Measurements from ENCODE around the gene SEC61A2.
"Not testable (repeated sequence)": the region's sequence is repeated elsewhere in the genome, so short reads cannot be mapped to it uniquely, and the experiment has no call there.

The SEC61A2 gene

GRCh38 chr10:12160664-12161063 lies 31.2 kb downstream of the SEC61A2 start:
- DNase-seq (ENCODE audit: low read depth): no peak

- no peak for DNase-seq (ENCODE audit: low read depth)
Observed at GRCh38 chr10:12162927-12163326, 33.5 kb downstream of the SEC61A2 start.

GRCh38 chr10:12164085-12164484 lies 34.6 kb downstream of the SEC61A2 start:
- no peak for DNase-seq (ENCODE audit: low read depth)

GRCh38 chr10:12165036-12165435 lies 35.6 kb downstream of the SEC61A2 start:
- DNase-seq (ENCODE audit: low read depth): no peak

- no peak for DNase-seq (ENCODE audit: low read depth)
Observed at GRCh38 chr10:12165999-12166775, 36.7 kb downstream of the SEC61A2 start.

- DNase-seq (ENCODE audit: low read depth): not testable (repeated sequence)
Observed at GRCh38 chr10:12171512-12171911, 42.0 kb downstream of the SEC61A2 start.

GRCh38 chr10:12177642-12178041 lies 48.2 kb downstream of the SEC61A2 start:
- no peak for DNase-seq (ENCODE audit: low read depth)

GRCh38 chr10:12179606-12180170 lies 50.2 kb downstream of the SEC61A2 start:
- DNase-seq (ENCODE audit: low read depth): no peak

GRCh38 chr10:12180221-12180974 lies 50.9 kb downstream of the SEC61A2 start:
- no peak for DNase-seq (ENCODE audit: low read depth)

GRCh38 chr10:12181065-12181775 lies 51.7 kb downstream of the SEC61A2 start:
- peak; percentile 56 for DNase-seq (ENCODE audit: low read depth)

- no peak for DNase-seq (ENCODE audit: low read depth)
Observed at GRCh38 chr10:12184165-12184564, 54.7 kb downstream of the SEC61A2 start.

GRCh38 chr10:12186323-12186722 lies 56.8 kb downstream of the SEC61A2 start:
- no peak for DNase-seq (ENCODE audit: low read depth)

- DNase-seq (ENCODE audit: low read depth): no peak
Observed at GRCh38 chr10:12187321-12187905, 57.9 kb downstream of the SEC61A2 start.

GRCh38 chr10:12188656-12189055 lies 59.2 kb downstream of the SEC61A2 start:
- no peak for DNase-seq (ENCODE audit: low read depth)

- DNase-seq (ENCODE audit: low read depth): no peak
Observed at GRCh38 chr10:12189426-12189825, 59.9 kb downstream of the SEC61A2 start.

GRCh38 chr10:12191715-12192114 lies 62.2 kb downstream of the SEC61A2 start:
- no peak for DNase-seq (ENCODE audit: low read depth)

- DNase-seq (ENCODE audit: low read depth): no peak
Observed at GRCh38 chr10:12193193-12193592, 63.7 kb downstream of the SEC61A2 start.

- no peak for DNase-seq (ENCODE audit: low read depth)
Observed at GRCh38 chr10:12194752-12195271, 65.3 kb downstream of the SEC61A2 start.

GRCh38 chr10:12195281-12195602 lies 65.8 kb downstream of the SEC61A2 start:
- DNase-seq (ENCODE audit: low read depth): no peak

- peak; percentile 73 for DNase-seq (ENCODE audit: low read depth)
Observed at GRCh38 chr10:12195603-12196506, 66.4 kb downstream of the SEC61A2 start, which contains the start of the genes CDC123 and NUDT5. CDC123 (plus strand) TSS chr10:12196188; CDS start chr10:12196246, 58 bp downstream. NUDT5 (minus strand) TSS chr10:12195891; CDS start chr10:12186291, 9,600 bp downstream.
